Measurements from ENCODE around the gene UBTD1.
"Not testable (repeated sequence)": the region's sequence is repeated elsewhere in the genome, so short reads cannot be mapped to it uniquely, and the experiment has no call there.

Gene UBTD1

DNA sequence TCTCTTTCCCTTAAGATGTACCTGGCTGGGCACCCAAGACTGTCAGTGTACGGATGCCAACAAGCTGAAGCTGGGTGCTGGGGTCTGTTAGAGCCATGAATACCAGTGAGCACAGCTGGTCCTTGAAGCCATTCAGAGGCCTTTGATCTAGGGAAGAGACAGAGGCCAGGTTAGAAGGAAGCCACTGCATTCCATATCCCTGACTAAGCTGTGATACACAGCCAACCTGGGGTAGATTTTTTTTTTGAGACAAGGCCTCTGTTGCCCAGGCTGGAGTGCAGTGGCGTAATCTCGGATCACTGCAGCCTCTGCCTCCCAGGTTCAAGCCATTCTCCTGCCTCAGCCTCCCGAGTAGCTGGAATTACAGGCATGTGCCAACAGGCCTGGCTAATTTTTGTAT, 32.0 kb upstream of the UBTD1 start:
- Histone ChIP-seq H3K9ac (ENCODE audit: low read length) (no peak overlapping the region), H3K9me3 (ENCODE audit: insufficient read depth, low read length) (no peaks in the 10 kb centered on the region), H3F3A (ENCODE audit: insufficient read depth) (peaks cover 10% of the 10 kb centered on the region; the same call in 1 of the 2 replicates), H3K4me2 (ENCODE audit: low read depth, low read length, poor library complexity, severe bottlenecking) (no peak overlapping the region), H3K9me2 (replicated peaks; ENCODE audit: insufficient read depth, low read length) (no peaks in the 10 kb centered on the region), H2AFZ (ENCODE audit: low read depth, low read length, severe bottlenecking) (no peak overlapping the region), H3K4me3 (ENCODE audit: insufficient read depth, low read length, poor library complexity, severe bottlenecking) (no peak overlapping the region), H3K27ac (ENCODE audit: low read depth, low read length) (no peak overlapping the region), H3K36me3 (ENCODE audit: low read length) (peaks cover 9% of the 10 kb centered on the region; the same call in 1 of the 2 replicates), H3K79me2 (ENCODE audit: insufficient read depth, low read length) (no peaks in the 10 kb centered on the region), H3K27me3 (ENCODE audit: low read length) (no peaks in the 10 kb centered on the region), H4K20me1 (ENCODE audit: low read depth, low read length) (no peaks in the 10 kb centered on the region)
- TF ChIP-seq EZH2phosphoT487 (conservative IDR thresholded peaks at IDR 0.05; ENCODE audit: low read length): no peak
- TF ChIP-seq, protein P1, sequence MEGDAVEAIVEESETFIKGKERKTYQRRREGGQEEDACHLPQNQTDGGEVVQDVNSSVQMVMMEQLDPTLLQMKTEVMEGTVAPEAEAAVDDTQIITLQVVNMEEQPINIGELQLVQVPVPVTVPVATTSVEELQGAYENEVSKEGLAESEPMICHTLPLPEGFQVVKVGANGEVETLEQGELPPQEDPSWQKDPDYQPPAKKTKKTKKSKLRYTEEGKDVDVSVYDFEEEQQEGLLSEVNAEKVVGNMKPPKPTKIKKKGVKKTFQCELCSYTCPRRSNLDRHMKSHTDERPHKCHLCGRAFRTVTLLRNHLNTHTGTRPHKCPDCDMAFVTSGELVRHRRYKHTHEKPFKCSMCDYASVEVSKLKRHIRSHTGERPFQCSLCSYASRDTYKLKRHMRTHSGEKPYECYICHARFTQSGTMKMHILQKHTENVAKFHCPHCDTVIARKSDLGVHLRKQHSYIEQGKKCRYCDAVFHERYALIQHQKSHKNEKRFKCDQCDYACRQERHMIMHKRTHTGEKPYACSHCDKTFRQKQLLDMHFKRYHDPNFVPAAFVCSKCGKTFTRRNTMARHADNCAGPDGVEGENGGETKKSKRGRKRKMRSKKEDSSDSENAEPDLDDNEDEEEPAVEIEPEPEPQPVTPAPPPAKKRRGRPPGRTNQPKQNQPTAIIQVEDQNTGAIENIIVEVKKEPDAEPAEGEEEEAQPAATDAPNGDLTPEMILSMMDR (IDR thresholded peaks at IDR 0.05; ENCODE audit: insufficient read depth, low read length, poor library complexity, severe bottlenecking): no peak

DNA sequence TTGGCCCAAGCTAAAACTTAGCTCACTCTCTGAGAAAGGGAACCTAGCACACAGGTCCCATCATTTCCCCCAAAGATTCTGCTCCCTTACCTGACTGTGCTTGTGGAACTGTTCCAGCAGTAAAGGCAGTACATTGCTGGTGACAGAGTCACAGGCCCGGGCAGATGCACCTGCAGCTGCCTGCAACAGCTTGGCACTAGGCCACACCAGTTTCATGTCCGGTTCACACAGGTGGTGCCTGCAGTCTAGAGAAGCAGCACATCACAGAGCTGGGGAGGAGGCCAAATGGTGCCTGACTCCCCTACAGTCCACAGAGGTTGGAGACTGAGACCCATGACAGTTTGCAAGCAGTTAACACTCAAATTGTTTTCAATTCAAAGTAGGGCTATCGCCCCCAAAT, 30.6 kb upstream of the UBTD1 start:
- Histone ChIP-seq H3K9me2 (replicated peaks; ENCODE audit: insufficient read depth, low read length) (no peaks in the 10 kb centered on the region), H3K79me2 (ENCODE audit: insufficient read depth, low read length) (no peaks in the 10 kb centered on the region), H3K9me3 (ENCODE audit: insufficient read depth, low read length) (no peaks in the 10 kb centered on the region), H3K4me2 (ENCODE audit: low read depth, low read length, poor library complexity, severe bottlenecking) (no peak overlapping the region), H3F3A (ENCODE audit: insufficient read depth) (peaks cover 10% of the 10 kb centered on the region; the same call in 1 of the 2 replicates), H3K9ac (ENCODE audit: low read length) (no peak overlapping the region), H3K36me3 (ENCODE audit: low read length) (no peaks in the 10 kb centered on the region), H3K27me3 (ENCODE audit: low read length) (no peaks in the 10 kb centered on the region), H3K4me3 (ENCODE audit: insufficient read depth, low read length, poor library complexity, severe bottlenecking) (no peak overlapping the region), H2AFZ (ENCODE audit: low read depth, low read length, severe bottlenecking) (no peak overlapping the region), H3K27ac (ENCODE audit: low read depth, low read length) (no peak overlapping the region), H4K20me1 (ENCODE audit: low read depth, low read length) (no peaks in the 10 kb centered on the region)
- TF ChIP-seq EZH2phosphoT487 (conservative IDR thresholded peaks at IDR 0.05; ENCODE audit: low read length): no peak
- TF ChIP-seq, protein P1 (IDR thresholded peaks at IDR 0.05; ENCODE audit: insufficient read depth, low read length, poor library complexity, severe bottlenecking): no peak

DNA sequence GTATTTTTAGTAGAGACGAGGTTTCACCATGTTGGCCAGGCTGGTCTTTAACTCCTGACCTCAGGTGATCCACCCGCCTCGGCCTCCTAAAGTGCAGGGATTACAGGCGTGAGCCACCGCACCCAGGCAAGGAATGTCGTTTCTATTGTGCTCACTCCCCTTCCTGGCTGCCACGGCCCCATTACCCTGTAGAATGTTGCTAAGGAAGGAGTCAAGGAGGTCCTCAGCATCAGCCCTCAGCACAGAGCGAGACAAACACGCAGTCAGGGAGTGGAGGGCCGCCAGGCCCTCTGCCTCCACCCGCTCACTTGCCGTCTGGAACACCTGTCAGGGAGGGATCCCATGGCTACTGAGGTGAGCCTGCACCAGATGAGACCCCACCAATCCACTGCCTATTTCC, 29.9 kb upstream of the UBTD1 start:
- H4K20me1 ChIP-seq (ENCODE audit: low read depth, low read length); H3F3A ChIP-seq (ENCODE audit: insufficient read depth); H3K4me2 ChIP-seq (ENCODE audit: low read depth, low read length, poor library complexity, severe bottlenecking); H3K9ac ChIP-seq (ENCODE audit: low read length); H3K36me3 ChIP-seq (ENCODE audit: low read length); H3K4me3 ChIP-seq (ENCODE audit: insufficient read depth, low read length, poor library complexity, severe bottlenecking); H2AFZ ChIP-seq (ENCODE audit: low read depth, low read length, severe bottlenecking); H3K27ac ChIP-seq (ENCODE audit: low read depth, low read length); H3K9me3 ChIP-seq (ENCODE audit: insufficient read depth, low read length); H3K79me2 ChIP-seq (ENCODE audit: insufficient read depth, low read length); H3K27me3 ChIP-seq (ENCODE audit: low read length); H3K9me2 ChIP-seq (replicated peaks; ENCODE audit: insufficient read depth, low read length): not testable (repeated sequence)

DNA sequence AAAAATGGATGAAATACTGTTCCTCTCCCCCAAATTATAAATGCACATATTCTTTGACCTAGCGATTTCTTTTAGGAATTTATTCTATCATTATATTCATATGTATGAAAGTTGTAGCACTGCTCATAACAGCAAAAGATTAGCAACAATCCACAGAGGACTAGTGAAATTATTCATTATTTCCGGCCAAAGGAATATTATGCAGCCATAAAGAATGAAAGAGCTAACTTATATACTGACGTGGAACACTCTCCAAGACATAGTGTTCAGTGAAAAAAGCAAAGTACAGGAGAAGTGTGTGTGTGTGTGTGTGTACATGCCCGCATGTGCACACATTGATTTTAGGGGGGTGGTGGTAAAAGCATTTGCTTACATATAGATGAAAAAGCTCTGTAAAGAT, 23.8 kb upstream of the UBTD1 start:
- H3K4me2 ChIP-seq (ENCODE audit: low read depth, low read length, poor library complexity, severe bottlenecking): no peak overlapping the region
- no peak for TF ChIP-seq EZH2phosphoT487 (conservative IDR thresholded peaks at IDR 0.05; ENCODE audit: low read length)
- TF ChIP-seq, protein P1 (IDR thresholded peaks at IDR 0.05; ENCODE audit: insufficient read depth, low read length, poor library complexity, severe bottlenecking): no peak
- H3F3A ChIP-seq (ENCODE audit: insufficient read depth): no peaks in the 10 kb centered on the region
- H2AFZ ChIP-seq (ENCODE audit: low read depth, low read length, severe bottlenecking): no peak overlapping the region
- H3K36me3 ChIP-seq (ENCODE audit: low read length): peaks cover 20% of the 10 kb centered on the region; the same call in 1 of the 2 replicates
- no peaks in the 10 kb centered on the region for H3K9me2 ChIP-seq (replicated peaks; ENCODE audit: insufficient read depth, low read length)
- no peak overlapping the region for H3K4me3 ChIP-seq (ENCODE audit: insufficient read depth, low read length, poor library complexity, severe bottlenecking)
- H3K9me3 ChIP-seq (ENCODE audit: insufficient read depth, low read length): no peaks in the 10 kb centered on the region
- H3K9ac ChIP-seq (ENCODE audit: low read length): no peak overlapping the region
- no peak overlapping the region for H3K27ac ChIP-seq (ENCODE audit: low read depth, low read length)
- no peaks in the 10 kb centered on the region for H3K27me3 ChIP-seq (ENCODE audit: low read length)
- H4K20me1 ChIP-seq (ENCODE audit: low read depth, low read length): no peaks in the 10 kb centered on the region
- H3K79me2 ChIP-seq (ENCODE audit: insufficient read depth, low read length): no peaks in the 10 kb centered on the region

Data from SU-DHL-6 (cell line).